HG02759 (cell line): ENCODE measurements around the gene SPTBN1.
"Not testable (repeated sequence)": the region's sequence is repeated elsewhere in the genome, so short reads cannot be mapped to it uniquely, and the experiment has no call there.

ENCODE experiments used
- ATAC-seq: cut with Tn5 transposase; IDR thresholded peaks from one replicate; pipeline ENCODE4 v1.9.1; 2021; ENCODE audit warnings: mild to moderate bottlenecking, moderate library complexity; ENCODE audit not compliant: unreplicated experiment

SPTBN1 gene

GRCh38 chr2:54468673-54469072 is 12.5 kb downstream of the SPTBN1 start:
- ATAC-seq = no peak

GRCh38 chr2:54469484-54470053 is 13.4 kb downstream of the SPTBN1 start:
- ATAC-seq = no peak

- ATAC-seq = no peak
These were observed 14.3 kb downstream of the SPTBN1 start for GRCh38 chr2:54470266-54470938.

- ATAC-seq = peak; percentile 84
These were observed 15.1 kb downstream of the SPTBN1 start for GRCh38 chr2:54471221-54471711.

- ATAC-seq = no peak
These were observed 17.7 kb downstream of the SPTBN1 start for GRCh38 chr2:54473851-54474250.

- no peak for ATAC-seq
These were observed 19.2 kb downstream of the SPTBN1 start for GRCh38 chr2:54475285-54475684.

GRCh38 chr2:54475919-54476318 is 19.8 kb downstream of the SPTBN1 start:
- no peak for ATAC-seq

GRCh38 chr2:54476852-54477251 is 20.7 kb downstream of the SPTBN1 start:
- ATAC-seq = no peak

GRCh38 chr2:54477896-54478295 is 21.8 kb downstream of the SPTBN1 start:
- ATAC-seq = no peak

- ATAC-seq = no peak
These were observed 22.8 kb downstream of the SPTBN1 start for GRCh38 chr2:54478899-54479298.

- ATAC-seq = no peak
These were observed 23.3 kb downstream of the SPTBN1 start for GRCh38 chr2:54479424-54479823.

- peak; percentile 85 for ATAC-seq
These were observed 23.9 kb downstream of the SPTBN1 start for GRCh38 chr2:54480025-54480424.

- ATAC-seq = no peak
These were observed 25.6 kb downstream of the SPTBN1 start for GRCh38 chr2:54481686-54482085.

- no peak for ATAC-seq
These were observed 26.6 kb downstream of the SPTBN1 start for GRCh38 chr2:54482715-54483114.

- no peak for ATAC-seq
These were observed 27.3 kb downstream of the SPTBN1 start for GRCh38 chr2:54483426-54483825.

GRCh38 chr2:54485756-54486155 is 29.6 kb downstream of the SPTBN1 start:
- ATAC-seq = not testable (repeated sequence)

GRCh38 chr2:54486766-54487165 is 30.6 kb downstream of the SPTBN1 start:
- no peak for ATAC-seq

- no peak for ATAC-seq
These were observed 34.7 kb downstream of the SPTBN1 start for GRCh38 chr2:54490863-54491262.

GRCh38 chr2:54492335-54492734 is 36.2 kb downstream of the SPTBN1 start:
- ATAC-seq = no peak

- ATAC-seq = no peak
These were observed 38.0 kb downstream of the SPTBN1 start for GRCh38 chr2:54494087-54494486.

- ATAC-seq = no peak
These were observed 40.8 kb downstream of the SPTBN1 start for GRCh38 chr2:54496920-54497319.

- no peak for ATAC-seq
These were observed 41.9 kb downstream of the SPTBN1 start for GRCh38 chr2:54497763-54498680.
